Measurements from ENCODE around the gene RPTOR. TPM values are rescaled to one million over a fixed set of nuclear protein-coding genes. Genes with fewer than 3 reads are reported as not detected.

The RPTOR gene
- total RNA-seq, 1 donor from 2014 or later, result 21.8 TPM

DNA sequence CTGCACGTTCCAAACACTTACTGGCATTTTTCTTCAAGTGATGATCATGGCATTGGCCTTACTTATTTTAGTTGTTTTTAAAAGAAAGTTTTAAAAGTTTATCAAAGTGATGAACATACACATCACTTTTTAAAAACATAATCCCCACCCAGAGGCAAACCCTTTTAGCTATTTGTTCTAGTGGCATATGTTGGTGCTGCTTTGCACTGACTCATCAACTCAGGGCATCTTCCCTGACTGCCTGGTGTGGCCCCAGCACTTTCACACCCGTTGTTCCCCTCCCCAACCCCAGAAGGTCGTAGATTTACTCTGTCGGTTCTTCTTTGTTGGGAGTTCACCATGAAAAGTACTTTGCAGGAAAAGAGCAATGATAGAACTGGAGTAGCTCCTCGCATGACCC, 161.3 kb downstream of the RPTOR start:
- H3K36me3 ChIP-seq, result peaks cover 18% of the 10 kb centered on the region
- intact Hi-C loops (cut with micrococcal nuclease), result no loop called here
- H3K4me1 ChIP-seq, result no peaks in the 10 kb centered on the region

GRCh38 chr17:80706463-80706867, 161.8 kb downstream of the RPTOR start:
- DNase-seq, result no peak
- Histone ChIP-seq H3K27me3 (ENCODE audit: low read depth) (no peaks in the 10 kb centered on the region), H3K36me3 (peaks cover 18% of the 10 kb centered on the region), H3K9me3 (replicated peaks) (no peaks in the 10 kb centered on the region), H3K4me1 (no peaks in the 10 kb centered on the region), H3K27ac (replicated peaks) (no peak overlapping the region), H3K4me3 (no peak overlapping the region)
- intact Hi-C loops (cut with micrococcal nuclease), result no loop called here
- TF ChIP-seq, protein P1, sequence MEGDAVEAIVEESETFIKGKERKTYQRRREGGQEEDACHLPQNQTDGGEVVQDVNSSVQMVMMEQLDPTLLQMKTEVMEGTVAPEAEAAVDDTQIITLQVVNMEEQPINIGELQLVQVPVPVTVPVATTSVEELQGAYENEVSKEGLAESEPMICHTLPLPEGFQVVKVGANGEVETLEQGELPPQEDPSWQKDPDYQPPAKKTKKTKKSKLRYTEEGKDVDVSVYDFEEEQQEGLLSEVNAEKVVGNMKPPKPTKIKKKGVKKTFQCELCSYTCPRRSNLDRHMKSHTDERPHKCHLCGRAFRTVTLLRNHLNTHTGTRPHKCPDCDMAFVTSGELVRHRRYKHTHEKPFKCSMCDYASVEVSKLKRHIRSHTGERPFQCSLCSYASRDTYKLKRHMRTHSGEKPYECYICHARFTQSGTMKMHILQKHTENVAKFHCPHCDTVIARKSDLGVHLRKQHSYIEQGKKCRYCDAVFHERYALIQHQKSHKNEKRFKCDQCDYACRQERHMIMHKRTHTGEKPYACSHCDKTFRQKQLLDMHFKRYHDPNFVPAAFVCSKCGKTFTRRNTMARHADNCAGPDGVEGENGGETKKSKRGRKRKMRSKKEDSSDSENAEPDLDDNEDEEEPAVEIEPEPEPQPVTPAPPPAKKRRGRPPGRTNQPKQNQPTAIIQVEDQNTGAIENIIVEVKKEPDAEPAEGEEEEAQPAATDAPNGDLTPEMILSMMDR (IDR thresholded peaks at IDR 0.05; ENCODE audit: borderline replicate concordance), result no peak

More for the DNA sequence above, 161.3 kb downstream of the RPTOR start:
- no peaks in the 10 kb centered on the region for H3K9me3 ChIP-seq (replicated peaks)
- no peak overlapping the region for H3K4me3 ChIP-seq
- H3K27ac ChIP-seq (replicated peaks), result no peak overlapping the region
- no peaks in the 10 kb centered on the region for H3K27me3 ChIP-seq (ENCODE audit: low read depth)
- TF ChIP-seq, protein P1 (IDR thresholded peaks at IDR 0.05; ENCODE audit: borderline replicate concordance), result no peak
- no peak for DNase-seq

DNA sequence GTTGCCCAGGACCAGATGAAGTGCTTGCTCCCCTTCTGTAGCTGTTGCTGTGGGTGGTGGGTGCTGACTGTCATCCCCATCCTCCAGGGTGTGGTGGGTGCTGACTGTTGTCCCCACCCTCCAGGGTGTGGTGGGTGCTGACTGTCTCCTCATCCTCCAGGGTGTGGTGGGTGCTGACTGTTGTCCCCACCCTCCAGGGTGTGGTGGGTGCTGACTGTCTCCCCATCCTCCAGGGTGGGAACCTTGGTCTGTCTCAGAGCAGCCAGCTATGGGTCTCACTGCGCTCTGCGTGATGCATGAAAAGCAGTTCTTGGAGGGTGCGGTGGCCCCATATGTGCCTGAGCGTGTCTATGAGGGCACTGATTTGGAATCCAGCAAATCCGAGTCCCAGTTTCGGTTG, 163.8 kb downstream of the RPTOR start:
- Histone ChIP-seq H3K4me3 (no peak overlapping the region), H3K9me3 (replicated peaks) (no peaks in the 10 kb centered on the region), H3K27ac (replicated peaks) (no peak overlapping the region), H3K4me1 (no peaks in the 10 kb centered on the region), H3K27me3 (ENCODE audit: low read depth) (no peaks in the 10 kb centered on the region), H3K36me3 (peaks cover 18% of the 10 kb centered on the region)
- no peak for DNase-seq
- intact Hi-C loops (cut with micrococcal nuclease), result no loop called here
- TF ChIP-seq, protein P1 (IDR thresholded peaks at IDR 0.05; ENCODE audit: borderline replicate concordance), result no peak

DNA sequence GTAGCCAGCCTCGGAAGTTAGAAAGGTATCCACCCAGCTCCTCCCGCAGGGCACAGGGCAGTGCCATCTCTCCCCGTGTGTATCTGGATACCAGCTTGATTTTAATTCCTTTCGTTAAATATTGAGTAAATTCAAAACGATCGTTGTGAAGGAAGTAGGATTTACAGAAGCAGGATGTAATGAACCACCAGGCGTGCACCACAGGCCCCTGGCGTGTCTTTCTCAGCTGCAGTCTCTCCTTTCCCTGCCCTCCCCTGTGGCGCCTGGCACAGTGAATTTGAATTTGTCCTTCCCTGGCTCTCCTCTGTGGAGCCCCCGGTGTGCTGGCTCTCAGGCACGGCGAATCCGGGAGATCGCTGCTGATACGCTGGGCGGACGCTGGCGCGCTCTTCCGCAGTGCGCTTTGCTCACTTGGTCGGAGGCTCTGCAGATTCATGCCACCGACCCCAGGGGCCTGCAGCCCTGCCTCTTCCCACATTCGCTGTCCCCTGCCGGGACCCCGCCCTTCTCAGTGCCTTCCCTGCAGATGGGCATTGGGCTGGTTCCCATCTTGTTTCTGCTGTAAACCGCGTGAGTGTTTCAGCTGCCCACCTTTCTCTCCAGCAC, 164.6 kb downstream of the RPTOR start:
- no peaks in the 10 kb centered on the region for H3K27me3 ChIP-seq (ENCODE audit: low read depth)
- no peak for DNase-seq
- H3K9me3 ChIP-seq (replicated peaks), result no peaks in the 10 kb centered on the region
- peaks cover 18% of the 10 kb centered on the region for H3K36me3 ChIP-seq
- no peaks in the 10 kb centered on the region for H3K4me1 ChIP-seq
- intact Hi-C loops (cut with micrococcal nuclease), result no loop called here
- TF ChIP-seq, protein P1 (IDR thresholded peaks at IDR 0.05; ENCODE audit: borderline replicate concordance), result no peak
- no peak overlapping the region for H3K4me3 ChIP-seq
- H3K27ac ChIP-seq (replicated peaks), result no peak overlapping the region

GRCh38 chr17:80710714-80711302, 166.2 kb downstream of the RPTOR start:
- Histone ChIP-seq H3K27me3 (ENCODE audit: low read depth) (no peaks in the 10 kb centered on the region), H3K4me3 (no peak overlapping the region), H3K4me1 (no peaks in the 10 kb centered on the region), H3K27ac (replicated peaks) (no peak overlapping the region), H3K36me3 (peaks cover 18% of the 10 kb centered on the region), H3K9me3 (replicated peaks) (peaks cover 10% of the 10 kb centered on the region)
- intact Hi-C loops (cut with micrococcal nuclease), result no loop called here
- DNase-seq, result no peak
- TF ChIP-seq, protein P1 (IDR thresholded peaks at IDR 0.05; ENCODE audit: borderline replicate concordance), result no peak
